HG02852 (cell line): ENCODE data around the gene ROR2.
"Not testable (repeated sequence)": the region's sequence is repeated elsewhere in the genome, so short reads cannot be mapped to it uniquely, and the experiment has no call there.

Experiments
- ATAC-seq: cut with Tn5 transposase; IDR thresholded peaks from one replicate; pipeline ENCODE4 v1.9.1; 2021; ENCODE audit warnings: mild to moderate bottlenecking, moderate library complexity; ENCODE audit not compliant: unreplicated experiment

ROR2 gene

GRCh38 chr9:91658513-91659105 is 291.4 kb downstream of the ROR2 start:
- ATAC-seq = no peak

- ATAC-seq = no peak
Measured at GRCh38 chr9:91657501-91657900, 292.5 kb downstream of the ROR2 start.

DNA sequence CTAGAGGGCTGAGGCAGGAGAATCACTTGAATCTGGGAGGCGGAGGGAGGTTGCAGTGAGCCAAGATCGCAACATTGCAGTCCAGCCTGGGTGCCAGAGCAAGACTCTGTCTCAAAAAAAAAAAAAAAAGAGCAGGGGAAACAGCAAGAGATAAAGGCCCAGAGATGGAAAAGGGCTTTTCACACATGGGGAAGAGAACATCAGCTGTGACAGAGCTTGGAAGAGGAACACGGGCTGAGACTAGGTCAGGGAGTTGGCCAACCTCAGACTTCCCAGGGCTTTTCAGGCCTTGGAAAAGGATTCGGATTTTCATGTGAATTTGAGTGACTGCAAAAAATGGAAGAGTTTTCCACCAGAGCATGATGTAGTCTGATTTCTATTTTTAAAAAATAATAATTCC is 294.4 kb downstream of the ROR2 start:
- ATAC-seq = no peak

GRCh38 chr9:91655215-91655614 is 294.8 kb downstream of the ROR2 start:
- no peak for ATAC-seq

DNA sequence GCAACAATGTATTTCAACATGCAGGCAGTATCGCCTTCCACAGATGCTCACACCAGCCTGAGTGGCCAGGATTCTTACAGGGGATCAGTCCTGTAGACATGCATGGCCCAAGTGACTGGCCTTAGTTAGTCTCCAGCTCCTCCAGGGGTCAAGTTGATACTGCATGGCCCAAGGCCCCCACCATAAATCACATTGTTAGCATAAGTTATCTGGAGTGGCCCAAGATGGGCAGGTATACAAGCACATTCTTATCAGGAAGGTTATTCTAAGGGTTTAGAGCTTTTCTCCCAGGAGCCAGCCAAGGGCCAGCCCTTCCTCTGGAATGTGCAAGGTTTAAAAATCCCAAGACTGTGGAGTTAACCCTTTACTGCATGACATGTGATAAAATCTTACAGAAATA is 295.5 kb downstream of the ROR2 start:
- ATAC-seq = no peak

DNA sequence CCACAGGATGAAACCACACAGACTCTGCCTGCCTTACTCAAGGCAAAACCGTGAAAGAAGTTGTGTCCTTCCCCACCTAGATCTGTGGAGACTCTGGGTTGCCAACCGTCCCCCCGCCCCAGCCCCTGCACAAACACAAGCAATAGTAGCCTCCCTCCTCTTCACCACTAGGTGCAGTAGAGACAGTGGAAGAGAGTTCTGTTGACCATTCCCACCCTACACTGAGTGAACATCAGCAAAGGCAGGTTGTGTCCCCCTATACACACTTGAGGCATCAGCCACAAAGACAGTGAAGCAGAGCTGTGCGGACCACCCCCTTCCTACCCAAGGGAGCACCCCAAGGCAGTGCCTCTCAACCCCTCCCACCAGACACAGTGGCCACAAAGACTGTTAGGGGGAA is 302.7 kb downstream of the ROR2 start:
- ATAC-seq = peak; percentile 26

DNA sequence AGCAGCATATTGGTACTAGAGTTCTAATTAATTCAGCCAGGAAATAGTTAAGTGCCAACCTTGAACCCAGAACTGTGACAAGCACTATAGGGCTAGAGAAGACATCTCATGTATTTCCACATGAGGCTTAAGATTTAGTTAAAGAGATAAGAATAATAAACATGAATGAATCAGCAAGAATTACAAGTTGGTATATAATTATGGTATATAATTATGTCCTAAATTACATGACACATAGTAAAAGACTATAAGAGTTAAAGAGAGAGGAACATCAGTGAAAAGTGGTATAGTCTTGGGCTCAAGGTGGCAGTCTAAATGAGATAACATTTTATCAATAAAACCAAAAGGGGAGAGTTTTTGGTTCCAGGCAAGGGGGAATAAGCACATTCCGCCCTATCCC is 303.3 kb downstream of the ROR2 start:
- ATAC-seq = no peak

DNA sequence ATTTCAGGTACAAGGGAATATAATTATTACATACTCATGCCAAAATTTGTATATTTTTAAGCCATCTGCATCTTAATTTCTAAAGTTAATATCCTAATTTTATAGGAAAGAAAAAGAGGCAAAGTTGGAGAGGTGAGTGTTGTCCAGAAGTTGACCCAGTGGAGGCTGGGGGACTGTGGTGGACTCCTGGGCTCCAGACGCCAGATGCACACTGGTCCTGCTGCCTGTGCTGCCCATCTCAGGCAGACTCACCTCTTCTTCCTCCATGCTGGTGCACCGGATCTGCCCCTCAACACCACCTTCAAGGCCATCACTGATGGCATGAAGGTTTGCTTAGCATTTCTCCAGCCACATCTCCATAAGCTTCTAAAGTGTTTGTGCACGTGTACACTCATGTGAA is 305.6 kb downstream of the ROR2 start:
- no peak for ATAC-seq

- ATAC-seq = no peak
Measured at GRCh38 chr9:91643481-91644077, 306.4 kb downstream of the ROR2 start.

DNA sequence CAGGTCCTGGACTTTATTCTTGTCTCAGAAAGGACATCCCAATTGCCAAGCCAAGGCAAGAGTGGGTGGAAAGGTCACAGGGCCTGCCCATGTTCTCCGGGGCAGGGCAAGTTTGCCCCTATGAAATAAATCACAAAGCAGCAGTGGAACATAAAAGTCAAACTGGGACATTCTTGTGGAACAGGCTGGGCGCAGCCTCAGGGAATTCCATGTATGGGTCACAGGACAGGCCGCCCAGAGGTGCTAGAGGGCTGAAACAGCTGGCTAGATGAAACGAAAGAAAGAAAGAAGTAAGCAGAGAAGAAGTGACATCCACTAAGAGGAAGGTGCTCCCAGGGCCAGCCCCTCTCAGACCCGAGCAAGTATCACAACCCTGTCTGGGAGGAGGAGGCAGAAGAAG is 307.3 kb downstream of the ROR2 start:
- ATAC-seq = no peak

DNA sequence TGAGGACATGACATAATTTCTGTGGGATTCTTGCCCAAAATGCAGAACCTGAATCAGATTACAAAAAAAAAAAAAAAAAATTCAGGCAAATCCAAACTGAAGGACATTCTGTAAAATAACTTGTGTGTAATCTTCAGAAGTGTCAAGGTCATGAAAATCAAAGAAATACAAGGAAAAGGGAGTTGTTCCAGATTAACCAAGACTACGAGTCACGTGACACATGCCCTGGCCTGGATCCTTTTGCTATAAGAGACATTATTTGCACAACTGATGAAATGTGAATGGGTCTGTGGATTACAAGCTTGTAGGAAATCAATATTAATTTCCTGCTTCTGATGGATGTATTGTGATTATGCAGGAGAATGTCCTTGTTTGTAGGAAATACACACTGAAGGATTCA is 309.6 kb downstream of the ROR2 start:
- no peak for ATAC-seq

GRCh38 chr9:91639054-91639453 is 311.0 kb downstream of the ROR2 start:
- no peak for ATAC-seq

DNA sequence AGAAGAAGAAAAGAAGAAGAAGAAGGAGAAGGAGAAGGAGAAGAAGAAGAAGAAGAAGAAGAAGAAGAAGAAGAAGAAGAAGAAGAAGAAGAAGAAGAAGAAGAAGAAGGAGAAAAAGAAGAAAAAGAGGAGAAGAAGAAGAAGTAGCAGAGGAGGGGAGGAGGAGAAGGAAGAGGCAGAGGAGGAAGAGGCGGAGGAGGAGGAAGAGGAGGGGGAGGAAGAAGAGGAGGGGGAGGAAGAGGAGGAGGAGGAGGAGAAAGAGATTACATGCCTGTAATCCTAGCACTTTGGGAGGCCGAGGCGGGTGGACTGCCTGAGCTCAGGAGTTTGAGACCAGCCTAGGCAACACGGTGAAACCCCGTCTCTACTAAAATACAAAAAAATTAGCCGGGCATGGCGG is 315.2 kb downstream of the ROR2 start:
- not testable (repeated sequence) for ATAC-seq

GRCh38 chr9:91629718-91630117 is 320.3 kb downstream of the ROR2 start:
- no peak for ATAC-seq

DNA sequence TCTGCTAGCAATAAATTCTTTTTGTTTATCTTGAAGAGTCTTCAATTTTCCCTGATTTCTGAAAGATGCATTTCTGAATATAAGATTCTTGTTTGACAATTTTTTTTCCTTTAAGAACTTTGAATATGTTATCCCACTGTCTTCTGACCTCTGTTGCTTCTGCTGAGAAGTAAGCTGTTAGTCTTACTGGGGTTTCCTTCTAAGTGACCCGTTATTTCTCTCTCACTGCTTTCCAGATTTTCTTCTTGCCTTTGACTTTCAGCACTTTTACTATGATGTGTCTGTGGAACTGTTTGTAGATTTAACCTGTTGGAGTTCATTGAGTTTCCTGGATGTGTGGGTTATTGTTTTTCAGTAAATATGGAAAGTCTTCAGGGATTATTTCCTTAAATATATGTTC is 321.1 kb downstream of the ROR2 start:
- no peak for ATAC-seq

DNA sequence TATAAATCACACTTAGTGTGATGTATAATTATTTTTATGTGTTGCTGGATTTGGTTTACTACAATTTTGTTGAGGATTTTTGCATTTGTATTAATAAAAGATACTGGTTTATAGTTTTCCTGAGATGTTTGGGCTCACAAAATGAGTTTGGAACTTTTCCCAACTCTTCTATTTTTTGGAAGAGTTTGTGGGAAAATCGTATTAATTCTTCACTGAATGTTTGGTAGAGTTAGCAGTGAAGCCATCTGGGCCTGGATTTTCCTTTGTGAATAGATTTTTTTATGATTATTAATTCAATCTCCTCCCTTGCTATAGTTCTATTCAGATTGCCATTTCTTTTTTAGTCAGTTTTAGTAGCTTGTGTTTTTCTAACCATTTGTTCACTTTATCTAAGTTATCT is 324.7 kb downstream of the ROR2 start:
- no peak for ATAC-seq

DNA sequence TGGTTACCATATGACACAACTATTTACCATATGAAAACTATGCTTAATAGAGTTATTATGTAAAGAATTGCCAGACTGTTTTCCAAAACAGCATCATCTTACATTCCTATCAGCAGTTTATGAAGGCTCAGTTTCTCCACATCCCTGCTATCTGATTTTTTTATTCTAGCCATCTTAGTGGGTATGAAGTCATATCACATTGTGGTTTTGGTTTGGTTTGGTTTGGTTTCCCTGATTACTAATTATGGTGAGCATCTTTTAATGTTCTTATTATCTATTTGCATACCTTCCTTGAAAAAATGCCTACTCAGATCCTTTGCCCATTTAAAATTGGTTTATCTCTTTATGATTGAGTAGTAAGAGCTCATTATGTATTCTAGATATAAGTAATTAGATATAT is 327.0 kb downstream of the ROR2 start:
- no peak for ATAC-seq

GRCh38 chr9:91622121-91622520 is 327.9 kb downstream of the ROR2 start:
- ATAC-seq = not testable (repeated sequence)

GRCh38 chr9:91614044-91614443 is 336.0 kb downstream of the ROR2 start:
- ATAC-seq = not testable (repeated sequence)

GRCh38 chr9:91611582-91611981 is 338.4 kb downstream of the ROR2 start:
- ATAC-seq = no peak

GRCh38 chr9:91606255-91606995 is 343.6 kb downstream of the ROR2 start:
- ATAC-seq = no peak

DNA sequence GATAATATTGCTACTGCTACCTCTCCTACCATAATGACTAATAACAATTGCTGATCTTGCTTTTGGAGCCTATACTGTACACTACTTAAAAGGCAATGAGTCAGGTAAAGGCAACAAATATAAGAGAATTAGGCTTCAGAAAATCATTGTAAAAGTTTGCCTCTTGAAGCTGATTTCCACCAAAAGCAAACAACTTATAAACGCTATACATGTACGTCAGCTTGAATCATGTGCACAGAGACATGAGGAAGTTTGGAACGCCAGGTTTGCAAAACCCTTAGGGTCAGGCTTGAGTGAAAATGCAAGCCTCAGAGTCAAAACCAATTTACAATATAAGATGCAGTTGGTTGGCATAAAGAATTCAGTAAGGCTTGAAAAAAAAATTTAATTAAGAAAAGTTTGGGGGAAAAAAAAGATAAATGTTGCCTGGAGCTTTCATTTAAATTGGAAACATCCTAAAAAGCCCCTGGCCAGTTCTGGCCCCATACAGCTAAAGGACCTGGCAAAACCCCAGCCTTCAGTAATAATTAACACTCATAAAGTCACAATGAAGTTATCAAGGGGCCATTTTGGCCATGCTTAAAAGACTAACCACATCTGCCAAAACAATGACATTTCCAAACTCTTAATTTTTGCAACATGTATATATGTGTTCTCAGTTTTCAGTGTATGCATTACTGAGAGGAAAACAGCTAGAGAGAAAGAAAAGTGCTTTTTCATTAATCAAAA is 345.4 kb downstream of the ROR2 start:
- no peak for ATAC-seq
